Gastrocnemius medialis (tissue), 4 donors: ENCODE results near the gene SLC38A2.

ENCODE experiments used
- POLR2A ChIP-seq, 2 donors: fragments of 450-650 bp; IDR thresholded peaks; one replicate each; pipeline ENCODE4 v1.6.1; 2017; ENCODE audit warnings: antibody characterized with exemption in 2 of 2, mild to moderate bottlenecking in 2 of 2, moderate library complexity in 2 of 2
- TF ChIP-seq, protein P1 (sequence below), 5 experiments: fragments of 450-650 bp in 3 of 5; fragments of 200-600 bp in 2 of 5; sonication (generic) in 2 of 5; IDR thresholded peaks in 4 of 5; conservative IDR thresholded peaks in 1 of 5; 1 replicate in 4 of 5; 2 replicates in 1 of 5; pipeline ENCODE4 v1.5.1; 2016 to 2019; ENCODE audit warnings: antibody characterized with exemption in 5 of 5, mild to moderate bottlenecking in 3 of 5, moderate library complexity in 3 of 5

DNA sequence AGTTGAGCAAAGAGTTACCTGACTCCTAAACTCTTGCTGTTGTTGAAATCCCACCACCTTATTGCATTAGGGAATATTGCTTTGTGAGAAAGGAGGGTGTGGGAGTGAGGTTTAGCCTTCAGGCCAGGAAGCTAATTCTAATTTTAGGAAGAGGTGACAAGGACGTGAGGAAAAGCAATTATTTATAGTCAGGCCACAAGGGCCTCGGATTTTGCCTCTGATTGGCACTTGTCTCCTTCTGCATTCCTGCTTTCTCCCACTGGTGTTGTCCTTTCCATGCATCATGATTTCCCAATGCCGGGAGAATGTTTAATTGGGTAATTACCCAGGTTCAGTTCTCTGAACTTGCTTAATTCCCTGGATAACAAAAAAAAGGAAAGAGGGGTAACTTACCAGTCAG lies 37.9 kb upstream of the SLC38A2 start:
- TF ChIP-seq, protein P1, sequence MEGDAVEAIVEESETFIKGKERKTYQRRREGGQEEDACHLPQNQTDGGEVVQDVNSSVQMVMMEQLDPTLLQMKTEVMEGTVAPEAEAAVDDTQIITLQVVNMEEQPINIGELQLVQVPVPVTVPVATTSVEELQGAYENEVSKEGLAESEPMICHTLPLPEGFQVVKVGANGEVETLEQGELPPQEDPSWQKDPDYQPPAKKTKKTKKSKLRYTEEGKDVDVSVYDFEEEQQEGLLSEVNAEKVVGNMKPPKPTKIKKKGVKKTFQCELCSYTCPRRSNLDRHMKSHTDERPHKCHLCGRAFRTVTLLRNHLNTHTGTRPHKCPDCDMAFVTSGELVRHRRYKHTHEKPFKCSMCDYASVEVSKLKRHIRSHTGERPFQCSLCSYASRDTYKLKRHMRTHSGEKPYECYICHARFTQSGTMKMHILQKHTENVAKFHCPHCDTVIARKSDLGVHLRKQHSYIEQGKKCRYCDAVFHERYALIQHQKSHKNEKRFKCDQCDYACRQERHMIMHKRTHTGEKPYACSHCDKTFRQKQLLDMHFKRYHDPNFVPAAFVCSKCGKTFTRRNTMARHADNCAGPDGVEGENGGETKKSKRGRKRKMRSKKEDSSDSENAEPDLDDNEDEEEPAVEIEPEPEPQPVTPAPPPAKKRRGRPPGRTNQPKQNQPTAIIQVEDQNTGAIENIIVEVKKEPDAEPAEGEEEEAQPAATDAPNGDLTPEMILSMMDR (IDR thresholded peaks at IDR 0.05 in 4 of 5, conservative IDR thresholded peaks at IDR 0.05 in 1 of 5), result no peak
- TF ChIP-seq POLR2A (IDR thresholded peaks at IDR 0.05), result no peak
